GM12892 (cell line): ENCODE measurements around the gene DIP2B.
"Not testable (repeated sequence)": the region's sequence is repeated elsewhere in the genome, so short reads cannot be mapped to it uniquely, and the experiment has no call there.

Source experiments
- DNase-seq: peaks from one replicate; pipeline ENCODE4 v3.0.0; 2011; ENCODE audit not compliant: insufficient read length
- FAIRE-seq: peaks from 2 replicates; lab custom pipeline; 2011; peaks lifted over from hg19 to GRCh38; lab: Jason Lieb, UNC
- POLR2A ChIP-seq: IDR thresholded peaks from 2 replicates; pipeline ENCODE4 v1.6.1; 2011; ENCODE audit warnings: low read depth, low read length, control low read depth
- POLR2AphosphoS5 ChIP-seq: IDR thresholded peaks from 2 replicates; pipeline ENCODE4 v1.6.1; 2011; ENCODE audit warnings: low read depth, low read length, control low read depth
- TAF1 ChIP-seq: IDR thresholded peaks from 2 replicates; pipeline ENCODE4 v1.6.1; 2011; ENCODE audit warnings: low read depth, mild to moderate bottlenecking, control low read depth, low read length, borderline replicate concordance

DIP2B gene

GRCh38 chr12:50524621-50525020, 19.8 kb downstream of the DIP2B start:
- FAIRE-seq = no peak

GRCh38 chr12:50525422-50525821, 20.6 kb downstream of the DIP2B start:
- TF ChIP-seq TAF1 = no peak
- TF ChIP-seq POLR2AphosphoS5 = no peak
- TF ChIP-seq POLR2A = no peak
- DNase-seq = no peak
- FAIRE-seq = no peak

More at GRCh38 chr12:50524621-50525020, 19.8 kb downstream of the DIP2B start:
- no peak for DNase-seq
- TF ChIP-seq POLR2AphosphoS5 (no peak), TAF1 (no peak), POLR2A (no peak)

DNA sequence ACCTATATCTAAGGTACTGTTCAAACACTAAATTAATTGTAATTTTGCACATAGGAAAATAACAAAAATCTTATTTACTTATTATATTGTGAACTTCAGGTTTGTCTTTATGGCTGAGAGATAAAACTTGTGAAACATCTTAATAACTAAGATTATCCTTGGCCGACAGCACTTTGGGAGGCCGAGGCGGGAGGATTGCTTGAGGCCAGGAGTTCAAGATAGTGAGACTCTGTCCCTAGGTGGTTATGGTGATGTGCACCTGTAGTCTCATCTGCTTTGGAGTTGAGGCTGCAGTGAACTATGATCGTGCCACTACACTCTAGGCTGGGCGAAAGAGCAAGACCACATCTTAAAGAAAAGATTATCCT, 22.6 kb downstream of the DIP2B start:
- DNase-seq (no peak), FAIRE-seq (no peak)
- TF ChIP-seq POLR2A (no peak), POLR2AphosphoS5 (no peak), TAF1 (no peak)

GRCh38 chr12:50528800-50529199, 24.0 kb downstream of the DIP2B start:
- no peak for TF ChIP-seq POLR2AphosphoS5
- TF ChIP-seq TAF1 = no peak
- TF ChIP-seq POLR2A = no peak
- DNase-seq (no peak), FAIRE-seq (no peak)

- FAIRE-seq = no peak
- TF ChIP-seq TAF1 = no peak
- TF ChIP-seq POLR2AphosphoS5 = no peak
- TF ChIP-seq POLR2A = no peak
Measured at GRCh38 chr12:50529345-50529744, 24.6 kb downstream of the DIP2B start.

DNA sequence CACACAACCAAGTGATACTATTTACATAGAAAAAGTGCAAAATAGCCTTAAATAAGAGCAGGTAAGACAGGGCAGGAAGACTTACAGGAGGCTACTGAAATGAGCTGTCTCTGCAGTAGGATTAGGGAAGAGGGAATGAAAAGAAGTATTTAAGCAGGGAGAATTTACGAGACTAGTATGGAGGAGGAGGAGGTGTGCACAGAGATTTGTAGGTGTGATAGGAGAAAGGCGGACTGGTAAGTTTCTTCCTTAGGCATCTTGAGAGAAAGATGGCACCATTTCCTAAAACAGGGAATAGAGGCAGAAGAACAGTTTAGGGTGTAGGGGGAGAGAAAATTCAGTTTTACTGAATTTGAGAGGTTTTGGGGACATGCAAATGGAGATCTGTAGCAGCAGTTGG, 25.7 kb downstream of the DIP2B start:
- no peak for TF ChIP-seq POLR2A
- no peak for TF ChIP-seq TAF1
- FAIRE-seq (no peak), DNase-seq (no peak)

More at GRCh38 chr12:50529345-50529744, 24.6 kb downstream of the DIP2B start:
- DNase-seq = no peak

DNA sequence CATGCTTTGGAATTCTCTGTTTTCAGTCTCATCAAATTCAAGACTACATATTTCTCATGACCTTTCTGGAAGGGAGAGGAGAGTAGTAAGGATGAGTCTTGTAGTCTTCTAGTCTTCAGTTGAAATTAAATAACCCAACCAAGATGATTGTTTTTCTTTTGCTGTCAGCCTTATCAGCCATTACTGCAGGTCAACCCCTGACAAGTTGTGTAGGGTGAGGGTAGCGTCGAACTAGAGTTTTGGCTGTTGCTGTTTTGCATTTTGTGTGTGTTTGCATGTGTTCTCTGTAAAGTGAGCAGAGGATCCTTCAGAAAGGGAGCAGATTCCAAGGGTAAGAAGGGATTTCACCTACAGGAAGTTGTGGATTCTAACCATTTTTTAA, 28.4 kb downstream of the DIP2B start:
- no peak for DNase-seq
- no peak for TF ChIP-seq TAF1
- no peak for TF ChIP-seq POLR2AphosphoS5
- no peak for TF ChIP-seq POLR2A
- FAIRE-seq = no peak

- FAIRE-seq (no peak), DNase-seq (no peak)
- no peak for TF ChIP-seq POLR2AphosphoS5
- no peak for TF ChIP-seq POLR2A
- no peak for TF ChIP-seq TAF1
Measured at GRCh38 chr12:50533971-50534370, 29.2 kb downstream of the DIP2B start.

DNA sequence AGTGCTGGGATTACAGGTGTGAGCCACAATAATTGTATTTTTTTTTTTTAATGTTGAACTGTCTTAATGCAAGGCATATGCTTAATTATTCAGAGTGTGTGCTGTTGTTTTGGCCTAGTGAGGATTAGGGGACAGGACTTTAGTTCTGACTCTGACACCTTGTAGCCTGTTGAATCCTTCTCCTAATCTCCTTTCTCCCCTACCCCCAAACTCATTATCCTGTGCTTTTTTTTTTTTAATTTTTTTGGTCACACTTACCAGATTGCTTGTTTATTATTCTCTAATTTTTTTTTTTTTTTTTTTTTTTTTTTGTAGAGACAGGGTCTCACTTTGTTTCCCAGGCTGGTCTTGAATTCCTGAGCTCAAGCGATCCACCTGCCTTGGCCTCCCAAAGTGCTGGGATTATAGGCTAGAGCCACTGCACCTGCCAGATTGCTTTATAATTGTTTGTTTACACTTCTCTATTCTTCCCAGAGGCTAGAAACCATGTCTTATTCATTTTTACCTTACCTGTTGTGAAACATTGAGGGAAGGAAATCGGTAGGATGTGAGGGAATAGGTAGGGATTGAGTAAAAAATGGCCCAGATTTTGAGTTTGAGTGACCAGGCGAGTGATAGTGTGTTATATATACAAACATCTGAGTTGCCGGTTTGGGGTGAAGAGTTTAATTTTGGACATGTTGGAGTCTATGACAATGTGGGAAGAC, 32.2 kb downstream of the DIP2B start:
- TF ChIP-seq TAF1 (no peak), POLR2AphosphoS5 (no peak), POLR2A (no peak)
- no peak for DNase-seq
- FAIRE-seq = no peak

GRCh38 chr12:50537538-50537919, 32.7 kb downstream of the DIP2B start:
- TF ChIP-seq POLR2AphosphoS5 (no peak), TAF1 (no peak), POLR2A (no peak)
- DNase-seq (no peak), FAIRE-seq (no peak)

GRCh38 chr12:50538182-50538581, 33.4 kb downstream of the DIP2B start:
- no peak for FAIRE-seq
- DNase-seq = no peak

GRCh38 chr12:50541139-50541538, 36.4 kb downstream of the DIP2B start:
- no peak for TF ChIP-seq POLR2AphosphoS5
- no peak for TF ChIP-seq POLR2A
- no peak for TF ChIP-seq TAF1
- DNase-seq (no peak), FAIRE-seq (no peak)

More at GRCh38 chr12:50538182-50538581, 33.4 kb downstream of the DIP2B start:
- TF ChIP-seq POLR2AphosphoS5 (no peak), TAF1 (no peak), POLR2A (no peak)

DNA sequence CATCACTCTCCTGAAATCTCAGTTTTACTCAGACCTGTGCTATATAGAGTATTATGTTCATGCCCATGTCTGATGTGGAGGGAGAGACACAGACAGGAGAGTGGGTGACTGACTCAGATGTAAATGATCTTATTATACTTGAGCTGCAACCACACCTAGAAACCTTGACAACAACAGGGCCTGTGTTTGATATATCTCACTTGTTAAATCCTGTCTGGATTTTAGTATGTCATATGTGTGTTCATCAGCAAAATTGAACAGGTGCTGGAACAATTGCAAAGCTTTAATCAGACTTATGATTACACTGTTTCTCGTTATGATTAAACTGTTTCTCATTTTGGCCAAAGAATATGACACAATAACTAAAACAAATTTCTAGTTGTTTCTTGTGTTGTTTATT, 37.7 kb downstream of the DIP2B start:
- TF ChIP-seq TAF1 (no peak), POLR2AphosphoS5 (no peak), POLR2A (no peak)
- DNase-seq (no peak), FAIRE-seq (no peak)

GRCh38 chr12:50543188-50543587, 38.4 kb downstream of the DIP2B start:
- DNase-seq, FAIRE-seq: not testable (repeated sequence)
